NCI-H146 treated with DMSO at 0.1 percent for 48 hours (cell line): ENCODE results near the gene INPP5A.

ENCODE experiments used
- DNase-seq: peaks from one replicate; lab custom pipeline; 2025; ENCODE audit not compliant: unreplicated experiment; lab: John Stamatoyannopoulos, UW

The INPP5A gene

DNA sequence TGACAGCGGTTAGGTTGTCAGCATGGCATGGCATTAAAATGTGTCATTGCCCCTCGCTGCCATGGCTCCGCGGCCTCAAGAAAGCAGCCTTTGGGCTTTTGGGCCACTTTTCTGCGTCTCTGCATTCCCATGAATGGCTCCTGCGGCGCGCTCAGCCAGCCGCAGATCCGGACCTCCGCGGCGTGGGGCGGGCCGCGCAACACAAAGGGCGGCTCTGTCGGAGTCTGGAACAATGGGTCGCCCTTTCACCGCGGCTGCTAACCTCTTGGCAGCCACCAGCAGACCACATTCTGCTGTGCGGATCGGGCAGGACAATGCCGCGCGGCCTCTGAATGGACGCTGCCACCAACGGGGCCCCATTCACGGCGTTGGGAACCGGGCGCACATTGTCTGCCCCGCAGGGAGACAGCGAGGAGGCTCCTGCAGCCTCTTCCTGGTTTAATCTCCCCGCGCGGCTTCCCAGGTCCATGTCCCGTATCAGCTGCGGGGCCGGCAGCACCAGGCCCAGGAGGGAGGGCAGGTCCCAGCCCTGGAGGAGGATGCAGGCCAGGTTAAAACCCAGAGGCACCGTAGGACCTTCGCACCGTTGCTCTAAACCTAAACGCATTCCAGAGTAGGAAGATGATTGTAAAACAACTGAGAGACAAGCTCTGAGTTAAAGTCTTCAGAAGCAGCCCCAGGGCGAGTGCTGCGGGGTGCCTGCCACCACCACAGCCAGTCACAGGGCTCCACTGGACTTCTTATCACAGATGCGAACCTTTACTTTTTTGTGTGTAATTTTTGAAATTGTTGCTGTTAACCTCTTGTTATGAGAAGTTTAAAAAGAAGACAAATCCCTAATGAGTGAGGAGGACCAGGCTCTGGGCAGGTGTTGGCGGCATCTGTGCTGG lies 176.8 kb downstream of the INPP5A start:
- DNase-seq: no peak

DNA sequence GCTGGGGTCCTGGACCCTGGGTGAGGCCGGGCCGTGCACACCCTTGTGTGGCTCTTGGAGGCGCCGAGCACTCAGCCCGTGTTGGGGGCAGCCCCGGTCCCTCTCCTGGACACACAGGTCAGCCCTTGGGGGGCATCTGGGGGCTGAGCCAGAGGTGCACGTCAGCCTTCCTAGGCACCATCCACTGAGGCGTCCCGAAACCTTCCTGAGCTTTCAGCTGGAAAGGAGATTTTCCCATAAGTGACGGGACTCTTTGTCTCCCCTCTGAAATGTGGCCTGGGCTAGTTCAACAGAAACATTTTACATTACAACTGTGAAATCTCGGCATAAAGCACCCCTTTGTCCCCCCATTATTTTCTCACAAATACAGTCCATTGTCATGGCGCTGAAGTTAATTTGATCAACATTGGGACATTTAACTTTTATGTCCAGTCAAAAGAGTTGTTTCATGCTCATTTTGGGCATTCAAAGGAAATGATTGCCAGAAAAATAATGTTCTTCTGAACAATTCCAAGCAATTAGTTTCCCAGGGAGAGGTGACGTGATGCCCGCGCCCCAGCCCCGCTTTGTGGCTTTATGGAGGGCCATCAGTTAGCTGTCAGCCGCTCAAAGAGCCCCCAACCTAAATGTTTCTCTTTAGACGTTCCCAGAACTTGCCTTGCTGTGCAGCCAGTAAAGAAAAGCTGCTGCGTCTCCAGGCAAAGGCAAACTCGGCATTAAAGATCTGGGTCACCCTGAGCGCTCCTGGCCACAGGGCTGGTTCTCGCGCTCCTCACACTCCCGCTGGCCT lies 177.6 kb downstream of the INPP5A start:
- no peak for DNase-seq

DNA sequence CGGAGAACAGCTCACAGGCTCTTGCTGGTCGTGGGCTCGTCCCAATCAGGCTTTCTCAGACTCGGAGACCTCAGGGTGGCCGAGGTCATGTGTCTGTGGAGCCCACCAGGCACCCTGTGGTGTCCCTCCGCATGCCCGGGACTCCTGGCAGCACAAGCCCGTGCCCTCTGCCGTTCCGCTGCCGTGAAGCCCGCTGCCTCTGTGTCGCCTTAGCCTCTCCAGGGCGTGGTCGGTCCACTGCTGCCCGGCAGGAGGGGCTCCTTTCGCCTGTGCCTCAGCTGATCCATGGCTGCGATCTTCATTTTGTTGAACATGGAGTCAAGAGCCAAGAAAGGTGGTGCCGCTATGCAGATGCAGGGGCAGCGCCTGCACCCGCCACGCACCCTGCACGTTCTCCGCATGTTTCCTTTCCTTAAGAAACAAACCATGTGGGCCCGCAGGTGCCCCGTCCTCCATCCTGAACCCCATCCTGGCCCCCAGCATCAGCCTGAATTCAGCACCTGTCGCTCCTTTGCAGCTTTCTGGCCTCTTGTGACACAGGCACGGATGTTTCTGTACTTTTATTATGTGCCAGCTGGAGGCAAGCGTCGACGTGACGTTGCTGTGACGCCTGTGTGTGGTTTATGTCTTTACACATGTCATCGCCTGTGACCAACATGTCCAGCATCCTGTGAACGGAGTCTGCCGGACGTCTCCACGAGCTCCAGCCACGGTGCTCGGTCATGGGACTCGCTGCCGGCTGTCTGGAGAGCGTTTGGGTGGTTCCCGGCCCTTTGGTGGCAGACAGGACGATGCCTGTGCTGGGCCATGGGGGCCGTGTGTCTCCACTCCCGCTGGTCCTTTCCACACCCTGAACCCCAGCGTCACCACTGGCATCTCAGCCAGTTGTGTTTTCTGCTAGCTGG lies 178.4 kb downstream of the INPP5A start:
- no peak for DNase-seq

DNA sequence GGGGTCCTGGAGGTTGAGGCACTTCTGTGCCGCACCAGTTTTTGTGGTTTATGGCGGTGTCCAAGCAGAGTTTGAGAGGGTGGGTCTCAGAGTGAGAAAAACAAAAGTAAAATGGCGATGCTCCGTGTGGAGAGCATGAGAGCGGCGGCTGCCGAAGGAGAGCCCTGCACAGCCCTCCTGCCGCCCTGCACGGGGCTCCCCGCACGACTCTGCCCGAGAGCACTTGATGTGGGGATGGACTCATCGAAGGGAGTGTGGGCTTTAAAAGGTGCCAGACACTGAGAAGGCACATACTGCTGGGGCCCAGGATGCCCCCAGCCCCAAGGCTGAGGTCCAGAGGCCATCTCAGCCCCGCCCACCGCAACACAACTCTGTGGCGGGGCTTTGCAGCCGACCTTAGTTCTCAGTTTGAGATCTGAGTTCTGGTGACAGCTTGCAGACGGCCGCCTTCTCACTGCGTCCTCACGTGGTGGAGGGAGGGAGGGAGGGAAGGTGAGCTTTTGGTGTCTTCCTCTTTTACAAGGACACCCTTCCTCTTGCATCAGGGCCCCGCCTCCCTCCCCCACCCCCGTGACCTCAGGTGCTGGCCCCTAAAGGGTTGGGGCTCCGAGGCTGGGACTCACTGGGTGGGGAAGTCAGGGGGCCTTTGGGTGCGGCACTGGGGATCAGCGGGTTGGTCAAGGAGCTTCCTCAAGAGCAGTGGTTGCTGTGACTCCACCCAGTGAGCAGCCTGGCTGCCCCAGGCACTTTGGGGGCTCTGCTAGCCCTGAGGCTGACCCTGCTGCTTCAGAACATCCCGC lies 179.3 kb downstream of the INPP5A start:
- no peak for DNase-seq

DNA sequence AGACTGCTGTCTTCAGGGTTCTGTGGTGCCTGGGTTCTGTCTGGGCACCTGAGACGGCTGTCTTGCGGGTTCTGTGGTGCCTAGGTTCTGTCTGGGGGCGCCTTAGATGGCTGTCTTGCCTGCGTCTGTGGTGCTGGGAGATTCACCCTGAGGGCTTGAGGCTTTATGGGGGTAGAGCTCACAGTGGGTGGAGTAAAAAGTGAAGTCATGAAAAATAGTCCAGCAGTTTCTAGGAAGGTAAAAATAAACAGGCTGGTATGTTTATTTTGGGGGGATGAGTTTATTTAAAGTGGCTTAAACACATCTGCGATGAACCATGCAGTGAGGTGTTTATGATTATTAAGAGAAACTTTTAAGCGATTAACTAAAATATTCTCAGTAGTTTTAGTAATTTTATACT lies 184.1 kb downstream of the INPP5A start:
- no peak for DNase-seq

DNA sequence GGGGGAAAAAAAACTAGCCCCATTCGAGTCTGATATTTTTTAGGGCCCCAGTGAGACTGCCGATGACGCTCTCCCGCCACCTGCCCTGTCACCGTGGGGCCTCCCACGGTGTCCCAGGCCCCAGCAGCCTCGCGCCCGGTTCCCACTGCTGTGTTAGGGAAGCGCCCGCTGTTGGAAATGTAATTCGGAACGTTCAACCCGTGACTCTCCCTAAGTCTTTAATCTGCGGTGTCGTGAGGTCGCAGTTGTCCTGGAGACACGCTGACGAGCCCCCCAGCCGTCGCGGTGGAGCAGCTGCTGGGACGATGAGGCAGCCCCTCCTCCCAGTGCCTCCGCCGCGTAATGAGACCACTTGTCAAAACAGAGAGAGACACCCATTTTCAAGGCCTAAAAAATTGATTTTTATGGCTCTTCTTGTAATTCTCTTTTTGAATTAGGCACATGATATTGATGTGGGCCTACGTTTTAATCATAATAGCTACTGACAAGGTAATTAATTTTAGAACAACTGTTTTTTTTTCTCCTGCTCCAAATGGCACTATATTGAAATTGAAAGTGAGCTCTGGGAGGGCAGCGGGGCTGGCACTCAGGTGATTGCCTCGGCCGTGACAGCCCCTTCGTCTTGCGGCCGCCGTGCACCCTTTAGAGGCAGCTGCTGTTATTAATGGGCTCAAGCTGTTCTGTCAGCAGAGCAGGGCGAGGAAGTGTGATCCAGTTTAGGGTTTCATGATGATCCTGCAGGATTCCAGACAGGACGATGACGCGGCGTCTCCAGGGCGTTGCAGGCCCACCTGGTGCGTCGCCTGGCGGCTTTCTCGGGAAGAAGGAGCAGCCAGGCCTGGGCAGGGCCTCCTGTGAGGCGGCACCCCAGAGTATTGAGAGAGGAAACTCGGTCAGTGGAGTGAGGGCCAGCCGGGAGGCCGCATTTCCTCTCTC lies 185.1 kb downstream of the INPP5A start:
- no peak for DNase-seq

DNA sequence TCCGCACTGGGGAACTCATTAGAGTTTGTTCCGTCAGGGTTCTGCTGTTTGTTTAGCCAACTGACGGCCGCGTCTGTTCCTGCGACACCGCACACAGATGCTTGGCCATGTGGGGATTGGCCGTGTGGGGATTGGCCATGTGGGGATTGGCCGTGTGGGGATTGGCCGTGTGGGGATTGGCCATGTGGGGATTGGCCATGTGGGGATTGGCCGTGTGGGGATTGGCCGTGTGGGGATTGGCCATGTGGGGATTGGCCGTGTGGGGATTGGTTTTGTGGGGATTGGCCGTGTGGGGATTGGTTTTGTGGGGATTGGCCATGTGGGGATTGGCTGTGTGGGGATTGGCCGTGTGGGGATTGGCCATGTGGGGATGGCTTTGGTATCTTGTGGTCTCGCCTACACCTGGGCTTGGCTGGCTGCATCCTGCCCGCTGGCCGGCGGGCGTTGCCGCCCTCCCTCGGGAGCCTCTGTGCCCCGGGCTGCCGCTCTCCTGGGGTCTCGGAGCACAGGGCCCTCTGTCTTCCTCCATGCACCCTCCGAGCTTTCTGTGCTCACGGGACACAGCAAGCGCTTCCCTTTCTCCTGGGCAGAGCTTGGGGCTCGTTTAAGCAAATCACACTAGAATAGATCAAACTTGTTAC lies 185.9 kb downstream of the INPP5A start:
- DNase-seq: no peak

DNA sequence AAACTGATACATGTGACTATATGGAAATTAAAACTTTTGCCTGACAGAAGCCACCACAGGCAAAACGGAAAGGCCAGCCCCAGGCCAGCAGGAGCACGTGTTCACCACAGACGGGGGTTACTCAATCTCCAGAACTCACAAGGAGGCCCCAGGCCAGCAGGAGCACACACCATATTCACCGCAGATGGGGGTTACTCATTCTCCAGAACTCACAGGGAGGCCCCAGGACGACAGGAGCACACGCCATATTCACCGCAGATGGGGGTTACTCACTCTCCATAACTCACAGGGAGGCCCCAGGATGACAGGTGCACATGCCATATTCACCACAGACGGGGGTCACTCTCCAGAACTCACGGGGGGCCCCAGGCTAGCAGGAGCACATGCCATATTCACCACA lies 186.9 kb downstream of the INPP5A start:
- DNase-seq: no peak

DNA sequence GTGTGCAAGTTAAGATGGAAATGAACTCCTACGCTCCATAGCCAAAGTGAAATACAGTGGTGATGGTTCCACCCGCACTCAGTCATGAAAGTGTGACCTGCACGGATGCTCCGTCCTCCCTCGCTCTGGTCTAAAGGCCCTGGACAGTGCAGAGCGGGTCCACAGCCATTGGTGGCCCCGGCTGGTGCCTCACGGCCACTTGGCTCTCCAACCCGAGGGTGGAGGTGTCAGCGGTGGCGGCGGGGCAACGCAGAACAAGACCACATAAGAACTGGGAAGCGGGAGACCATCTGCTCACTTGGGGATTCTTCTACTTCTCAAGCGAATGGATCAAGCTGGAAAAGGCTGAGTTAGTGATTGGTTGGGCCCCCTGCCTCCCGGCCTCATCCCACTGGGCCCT lies 187.6 kb downstream of the INPP5A start:
- DNase-seq: no peak

DNA sequence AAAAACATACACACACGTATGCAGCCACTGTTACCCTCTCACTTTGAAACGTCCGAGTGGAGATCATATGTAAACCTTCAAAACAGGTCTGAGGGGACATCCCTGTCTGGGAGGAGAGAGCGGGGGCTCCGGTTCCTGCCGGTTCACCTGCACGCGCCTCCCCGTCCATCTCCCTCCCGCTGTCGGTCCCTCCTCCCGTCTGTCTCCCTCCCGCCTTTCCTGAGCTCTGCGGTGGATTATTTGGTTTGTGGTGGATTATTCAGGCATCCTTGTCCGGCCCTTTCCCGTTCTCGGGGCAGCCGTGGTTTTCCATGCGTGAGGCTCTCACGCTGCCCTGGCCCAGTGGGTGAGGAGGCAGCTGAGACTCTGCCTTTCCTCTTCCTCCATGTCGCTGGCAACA lies 188.6 kb downstream of the INPP5A start:
- DNase-seq: no peak

DNA sequence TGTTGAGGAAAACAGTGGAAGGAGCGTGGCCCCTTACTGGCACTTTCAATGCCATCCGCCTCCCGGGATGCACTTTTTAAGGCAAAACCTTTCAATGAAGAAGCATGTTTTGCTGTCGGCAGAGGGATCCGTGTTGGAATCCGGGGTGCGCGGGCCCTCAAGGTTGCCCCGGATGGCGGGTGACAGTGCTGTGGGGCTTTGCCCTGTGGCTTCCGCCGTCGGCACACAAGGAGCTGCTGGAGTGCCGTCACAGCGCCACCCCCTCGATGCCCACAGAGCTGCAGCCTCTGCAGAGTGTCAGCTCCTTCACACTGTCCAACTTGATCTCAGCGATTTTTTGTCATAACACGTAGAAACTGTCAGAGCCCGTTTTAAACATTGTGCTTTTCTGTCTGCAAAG lies 189.4 kb downstream of the INPP5A start:
- no peak for DNase-seq

DNA sequence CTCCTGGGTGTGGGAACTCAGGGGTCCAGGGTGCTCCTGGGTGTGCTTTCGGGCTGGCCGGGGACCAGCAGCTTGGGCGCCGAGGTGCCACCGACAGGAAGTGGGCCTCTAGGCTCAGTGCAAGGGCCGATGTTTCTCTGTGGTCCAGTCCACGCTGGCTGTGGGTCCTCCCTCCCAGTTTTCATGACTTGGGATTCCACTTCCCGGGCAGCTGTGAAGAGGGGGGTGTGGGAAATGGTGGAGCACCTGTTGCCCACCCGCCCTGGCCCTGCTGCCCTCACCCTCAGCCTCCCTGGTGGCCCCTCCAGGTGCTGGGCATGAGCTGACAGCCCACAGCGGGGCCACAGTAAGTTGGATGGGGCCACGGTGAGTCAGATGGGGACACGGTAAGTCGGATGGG lies 189.8 kb downstream of the INPP5A start:
- DNase-seq: no peak

DNA sequence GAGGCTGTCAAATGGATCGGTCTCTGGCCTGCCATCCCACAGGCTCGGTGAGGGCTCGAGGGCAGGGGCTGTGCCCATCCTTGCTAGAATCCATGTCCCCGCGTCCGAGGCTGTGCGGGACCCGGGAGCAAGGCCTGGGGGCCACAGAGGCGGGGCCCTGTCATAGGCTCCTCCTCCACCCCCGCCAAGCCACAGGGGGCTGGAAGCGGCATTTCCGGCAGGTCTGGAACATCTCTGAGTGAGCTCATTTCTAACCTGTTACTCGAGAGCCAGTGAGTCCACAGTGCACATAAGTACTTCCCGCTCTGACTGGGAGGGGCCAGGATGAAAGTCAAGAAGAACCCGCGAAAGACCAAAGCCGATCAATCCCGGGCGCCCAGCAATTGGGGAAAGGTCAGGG lies 190.7 kb downstream of the INPP5A start:
- DNase-seq: no peak

DNA sequence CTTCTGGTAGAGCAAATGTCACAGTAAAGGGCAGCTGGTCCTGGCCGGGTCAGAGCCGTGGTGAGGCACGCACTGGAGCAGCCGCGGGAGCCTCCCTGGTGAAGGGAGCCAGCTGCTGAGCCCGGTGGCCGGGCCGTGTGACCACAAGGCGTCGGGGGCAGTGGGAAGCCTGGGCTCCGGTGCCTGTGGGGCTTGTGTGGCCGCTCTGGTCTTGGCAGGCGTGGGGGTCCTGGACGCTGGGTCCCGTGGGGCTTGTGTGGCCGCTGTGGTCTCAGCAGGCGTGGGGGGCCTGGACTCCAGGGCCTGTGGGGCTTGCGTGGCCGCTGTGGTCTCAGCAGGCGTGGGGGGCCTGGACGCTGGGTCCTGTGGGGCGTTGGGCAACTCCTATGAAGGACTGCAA lies 191.2 kb downstream of the INPP5A start:
- DNase-seq: no peak

DNA sequence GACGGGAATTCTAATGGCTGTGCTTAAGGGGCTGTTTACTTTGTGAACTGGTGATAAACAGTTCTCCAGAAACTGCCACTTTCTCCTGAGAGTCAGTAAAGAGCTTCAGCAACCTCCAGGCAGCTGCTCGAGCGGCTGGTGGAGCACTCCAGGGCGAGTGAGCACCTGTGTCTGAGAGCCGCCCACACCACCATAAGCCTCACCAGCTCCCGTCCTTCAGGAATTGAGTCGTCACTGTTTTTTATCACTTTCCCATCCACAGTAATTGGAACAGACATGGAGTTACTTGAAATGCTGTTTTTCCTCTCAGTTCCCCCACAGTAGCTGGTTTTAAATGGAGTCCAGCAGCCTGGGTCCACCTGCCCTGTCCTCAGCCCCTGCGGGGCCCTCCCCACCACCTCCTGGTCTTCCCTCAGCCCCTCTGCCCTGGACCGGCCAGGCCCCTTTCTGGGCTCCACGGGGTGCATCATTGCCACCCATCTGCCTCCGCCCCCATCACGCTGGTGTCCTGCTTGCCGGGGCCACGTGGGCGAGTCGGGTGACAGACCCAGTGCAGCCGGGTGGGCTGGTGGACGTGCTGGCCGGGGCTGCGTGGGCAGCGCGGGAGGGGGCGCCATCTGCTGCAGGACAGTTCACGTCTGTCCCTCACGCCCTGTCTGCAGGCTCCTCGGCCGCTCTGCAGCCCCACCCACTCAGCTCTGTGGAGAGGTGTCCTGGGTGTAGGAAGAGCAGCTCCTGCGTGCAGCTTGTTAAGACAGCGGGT lies 192.4 kb downstream of the INPP5A start:
- no peak for DNase-seq

DNA sequence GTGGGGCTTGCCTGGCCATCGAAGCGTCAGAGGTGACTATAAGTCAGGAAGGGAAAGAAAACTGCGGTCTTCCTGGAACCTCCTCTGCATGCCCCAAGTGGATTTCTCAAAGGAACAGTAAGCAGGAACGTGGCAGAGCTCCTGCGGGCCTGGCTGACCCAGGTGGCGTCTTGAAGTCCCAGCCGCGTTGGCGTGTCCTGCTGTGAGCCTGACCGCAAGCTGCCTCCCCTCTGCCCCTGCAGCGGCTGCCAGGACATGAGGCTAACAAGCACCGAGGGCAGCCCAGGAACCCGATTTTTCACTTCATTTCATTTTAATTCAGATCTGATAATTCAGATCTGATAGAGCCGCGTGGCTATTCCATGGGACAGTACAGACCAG lies 193.0 kb downstream of the INPP5A start:
- no peak for DNase-seq

DNA sequence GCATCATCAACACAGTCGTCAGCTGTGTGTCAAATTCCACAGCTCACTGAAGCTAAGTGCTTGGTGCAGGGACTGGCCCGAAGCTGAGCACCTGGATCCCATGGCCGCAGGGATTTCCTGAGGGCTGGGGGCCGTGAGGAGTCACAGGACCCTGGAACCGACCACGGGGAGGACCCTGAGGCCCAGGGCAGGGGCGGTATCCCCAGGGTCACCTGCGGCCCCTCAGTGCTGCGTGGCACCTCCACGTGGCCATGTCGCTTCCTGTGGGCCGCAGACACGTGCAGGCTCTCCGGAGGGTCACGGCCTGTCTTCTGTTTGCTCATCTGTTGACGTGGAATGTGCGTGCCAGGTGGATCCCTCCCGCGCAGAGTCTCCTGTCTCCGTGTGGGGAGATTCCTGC lies 194.9 kb downstream of the INPP5A start:
- no peak for DNase-seq

DNA sequence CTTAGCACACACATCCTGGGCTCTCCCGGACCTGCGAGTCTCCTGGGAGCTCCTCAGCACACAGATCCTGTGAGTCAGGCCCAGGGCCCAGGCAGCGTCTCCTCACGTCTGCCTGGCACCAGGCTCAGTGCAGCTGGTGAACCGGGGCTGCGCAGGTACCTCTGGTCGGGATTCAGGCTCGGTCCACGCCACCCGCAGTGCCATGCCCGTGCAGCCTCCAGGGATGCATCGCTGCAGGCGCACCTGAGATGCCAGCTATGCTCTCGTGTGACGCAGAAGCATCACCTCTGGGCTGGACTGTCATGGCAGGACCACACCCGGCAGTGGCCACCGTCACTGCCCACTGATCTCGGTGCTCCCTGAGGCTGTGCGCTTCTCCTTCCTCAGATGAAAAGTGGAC lies 196.3 kb downstream of the INPP5A start:
- DNase-seq: no peak
